Glutamatergic neuron (in vitro differentiated cells): ENCODE results near the gene OGN. TPM values are rescaled to one million over a fixed set of nuclear protein-coding genes. Genes with fewer than 3 reads are reported as not detected.

Experiments
- DNase-seq: peaks from one replicate; pipeline ENCODE4 v3.0.0; 2022
- H3K27ac Mint-ChIP-seq: one replicate; pipeline ENCODE4 v1.8.0; 2020; ENCODE audit warnings: mild to moderate bottlenecking, mixed read lengths, inconsistent platforms; ENCODE audit not compliant: unreplicated experiment
- H3K27me3 Mint-ChIP-seq: one replicate; pipeline ENCODE4 v1.8.0; 2020; ENCODE audit warnings: mild to moderate bottlenecking, moderate library complexity, mixed read lengths, inconsistent platforms; ENCODE audit not compliant: unreplicated experiment
- H3K36me3 Mint-ChIP-seq: one replicate; pipeline ENCODE4 v1.8.0; 2020; ENCODE audit warnings: mild to moderate bottlenecking, mixed read lengths, inconsistent platforms; ENCODE audit not compliant: unreplicated experiment
- H3K4me1 Mint-ChIP-seq: one replicate; pipeline ENCODE4 v1.8.0; 2020; ENCODE audit warnings: mild to moderate bottlenecking, low read depth, mixed read lengths, inconsistent platforms; ENCODE audit not compliant: unreplicated experiment
- H3K4me3 Mint-ChIP-seq: one replicate; pipeline ENCODE4 v1.8.0; 2020; ENCODE audit warnings: mild to moderate bottlenecking, mixed read lengths, inconsistent platforms; ENCODE audit not compliant: unreplicated experiment
- H3K9me3 Mint-ChIP-seq: one replicate; pipeline ENCODE4 v1.8.0; 2020; ENCODE audit warnings: mild to moderate bottlenecking, moderate library complexity, mixed read lengths, inconsistent platforms; ENCODE audit not compliant: unreplicated experiment
- CTCF ChIP-seq: fragments of 200-600 bp; sonication (generic); IDR thresholded peaks from one replicate; pipeline ENCODE4 v1.5.0; 2021; ENCODE audit not compliant: partially characterized antibody, unreplicated experiment
- total RNA-seq: library from RNA; stranded (reverse); fragmentation: NEBNext Ultra II Directional; extraction: Animal tissue kit (Norgen Biotek cat#: 25700); gene quantifications from one replicate; pipeline ENCODE4 v1.2.1, GENCODE V29; 2021; ENCODE audit not compliant: unreplicated experiment

OGN gene
- total RNA-seq, 1 donor from 2014 or later: not detected

- no peak for TF ChIP-seq CTCF
- Mint-ChIP-seq H3K4me3 (no peak overlapping the region), H3K36me3 (peaks cover 10% of the 10 kb centered on the region), H3K27me3 (no peaks in the 10 kb centered on the region), H3K4me1 (no peaks in the 10 kb centered on the region), H3K9me3 (peaks cover 2% of the 10 kb centered on the region), H3K27ac (no peak overlapping the region)
- no peak for DNase-seq
Observed at GRCh38 chr9:92373167-92373566, 31.2 kb downstream of the OGN start.

- peaks cover 4% of the 10 kb centered on the region for H3K9me3 Mint-ChIP-seq
- H3K4me1 Mint-ChIP-seq: no peaks in the 10 kb centered on the region
- no peaks in the 10 kb centered on the region for H3K27me3 Mint-ChIP-seq
- no peak overlapping the region for H3K4me3 Mint-ChIP-seq
- DNase-seq: no peak
- no peak for TF ChIP-seq CTCF
- no peak overlapping the region for H3K27ac Mint-ChIP-seq
- H3K36me3 Mint-ChIP-seq: peaks cover 5% of the 10 kb centered on the region
Observed at GRCh38 chr9:92369075-92369474, 35.3 kb downstream of the OGN start.

GRCh38 chr9:92360083-92360482 lies 44.3 kb downstream of the OGN start:
- no peaks in the 10 kb centered on the region for H3K27me3 Mint-ChIP-seq
- no peak overlapping the region for H3K27ac Mint-ChIP-seq
- no peaks in the 10 kb centered on the region for H3K4me1 Mint-ChIP-seq
- no peak for TF ChIP-seq CTCF
- H3K4me3 Mint-ChIP-seq: no peak overlapping the region
- no peak for DNase-seq
- peaks cover 7% of the 10 kb centered on the region for H3K9me3 Mint-ChIP-seq
- peaks cover 10% of the 10 kb centered on the region for H3K36me3 Mint-ChIP-seq

- H3K4me1 Mint-ChIP-seq: no peaks in the 10 kb centered on the region
- H3K9me3 Mint-ChIP-seq: peaks cover 7% of the 10 kb centered on the region
- no peak for TF ChIP-seq CTCF
- DNase-seq: no peak
- no peaks in the 10 kb centered on the region for H3K27me3 Mint-ChIP-seq
- no peak overlapping the region for H3K4me3 Mint-ChIP-seq
- peaks cover 14% of the 10 kb centered on the region for H3K36me3 Mint-ChIP-seq
- H3K27ac Mint-ChIP-seq: no peak overlapping the region
Observed at GRCh38 chr9:92359394-92359995, 44.9 kb downstream of the OGN start.

GRCh38 chr9:92353051-92353450 lies 51.3 kb downstream of the OGN start:
- H3K36me3 Mint-ChIP-seq: peaks cover 17% of the 10 kb centered on the region
- no peaks in the 10 kb centered on the region for H3K27me3 Mint-ChIP-seq
- no peak for DNase-seq
- no peaks in the 10 kb centered on the region for H3K4me1 Mint-ChIP-seq
- no peak overlapping the region for H3K27ac Mint-ChIP-seq
- TF ChIP-seq CTCF: no peak
- H3K4me3 Mint-ChIP-seq: no peak overlapping the region
- H3K9me3 Mint-ChIP-seq: peaks cover 2% of the 10 kb centered on the region
